Endodermal cell (in vitro differentiated cells): Measurements from ENCODE around the gene RAPGEF4. TPM values are rescaled to one million over a fixed set of nuclear protein-coding genes. Genes with fewer than 3 reads are reported as not detected.
A peak's percentile ranks its signal among the peaks of the same experiment; 100 is the strongest.

Experiments
- DNase-seq: peaks from one replicate; pipeline ENCODE4 v3.0.0-alpha.2; 2017
- H3K27ac ChIP-seq: 2 replicates; pipeline ENCODE4 v1.5.1; 2013; ENCODE audit warnings: mild to moderate bottlenecking, low read depth, low read length, moderate library complexity
- H3K27me3 ChIP-seq: 2 replicates; pipeline ENCODE4 v1.6.1; 2013; ENCODE audit warnings: mild to moderate bottlenecking, low read length, moderate library complexity; ENCODE audit not compliant: insufficient read depth, control insufficient read depth, poor library complexity, severe bottlenecking
- H3K36me3 ChIP-seq: 2 replicates; pipeline ENCODE4 v1.7.0; 2013; ENCODE audit warnings: mild to moderate bottlenecking, low read length, moderate library complexity; ENCODE audit not compliant: control insufficient read depth, insufficient read depth
- H3K4me1 ChIP-seq: one replicate; pipeline ENCODE4 v1.7.0; 2013; ENCODE audit warnings: low read length; ENCODE audit not compliant: control insufficient read depth, insufficient read depth
- H3K4me3 ChIP-seq: 2 replicates; pipeline ENCODE4 v1.5.1; 2013; ENCODE audit warnings: mild to moderate bottlenecking, low read length, moderate library complexity
- H3K9ac ChIP-seq: 2 replicates; pipeline ENCODE4 v1.6.1; 2013; ENCODE audit warnings: mild to moderate bottlenecking, low read length, moderate library complexity; ENCODE audit not compliant: poor library complexity, severe bottlenecking; ENCODE audit errors: extremely low read depth
- H3K9me3 ChIP-seq: 2 replicates; pipeline ENCODE4 v1.6.1; 2013; ENCODE audit warnings: mild to moderate bottlenecking, low read length, moderate library complexity; ENCODE audit not compliant: control insufficient read depth
- H3K27ac Mint-ChIP-seq: 2 replicates; pipeline ENCODE4 v1.8.0; 2020; ENCODE audit warnings: mixed read lengths
- H3K27me3 Mint-ChIP-seq: 2 replicates; pipeline ENCODE4 v1.8.0; 2021; ENCODE audit warnings: mild to moderate bottlenecking, mixed read lengths; ENCODE audit not compliant: insufficient read depth
- H3K36me3 Mint-ChIP-seq: 2 replicates; pipeline ENCODE4 v1.8.0; 2020; ENCODE audit warnings: low read depth, mixed read lengths
- H3K4me1 Mint-ChIP-seq: 2 replicates; pipeline ENCODE4 v1.8.0; 2020; ENCODE audit warnings: mixed read lengths
- H3K4me3 Mint-ChIP-seq: 2 replicates; pipeline ENCODE4 v1.8.0; 2020; ENCODE audit warnings: mild to moderate bottlenecking, moderate library complexity, mixed read lengths
- H3K9me3 Mint-ChIP-seq: 2 replicates; pipeline ENCODE4 v1.8.0; 2020; ENCODE audit warnings: mild to moderate bottlenecking, mixed read lengths
- WGBS, 2 experiments: methylation state at CpG; one replicate each; pipeline versions ENCODE4 v1.1.5 to v1.1.7; 2013; ENCODE audit warnings: missing lambda C conversion rate in 2 of 2, mixed read lengths in 1 of 2; ENCODE audit not compliant: insufficient coverage in 1 of 2, insufficient read length in 1 of 2; 5-methylcytosine and 5-hydroxymethylcytosine counted together
- total RNA-seq, 2 donors: library from RNA; stranded (reverse); fragmentation: NEBNext Ultra II Directional in 1 of 2; extraction: Animal tissue kit (Norgen Biotek cat#: 25700) in 1 of 2; gene quantifications; 2 replicates in 1 of 2; 3 replicates in 1 of 2; pipeline ENCODE4 v1.2.1, GENCODE V29; 2021
- TF ChIP-seq, protein P1 (sequence below): fragments of 200-600 bp; sonication (generic); conservative IDR thresholded peaks from 2 replicates; pipeline ENCODE4 v1.5.0; 2021; ENCODE audit warnings: antibody characterized with exemption, mild to moderate bottlenecking

Gene RAPGEF4
- total RNA-seq, 2 donors from 2014 or later = 0.77 to 0.88 TPM

- no peaks in the 10 kb centered on the region for H3K27me3 ChIP-seq
- H3K27ac ChIP-seq = no peak overlapping the region
- no peaks in the 10 kb centered on the region for H3K4me1 ChIP-seq
- Mint-ChIP-seq H3K4me3 (no peak overlapping the region), H3K4me1 (peaks cover 15% of the 10 kb centered on the region), H3K9me3 (no peaks in the 10 kb centered on the region), H3K27me3 (no peaks in the 10 kb centered on the region), H3K27ac (no peak overlapping the region), H3K36me3 (no peaks in the 10 kb centered on the region)
- H3K4me3 ChIP-seq = no peak overlapping the region
- DNase-seq = peak; percentile 57
- no peaks in the 10 kb centered on the region for H3K36me3 ChIP-seq
- H3K9ac ChIP-seq = no peak overlapping the region
- 59 to 60% methylated on average over 5 to 6 of the region's 6 CpGs for WGBS, 2 experiments
- TF ChIP-seq, protein P1, sequence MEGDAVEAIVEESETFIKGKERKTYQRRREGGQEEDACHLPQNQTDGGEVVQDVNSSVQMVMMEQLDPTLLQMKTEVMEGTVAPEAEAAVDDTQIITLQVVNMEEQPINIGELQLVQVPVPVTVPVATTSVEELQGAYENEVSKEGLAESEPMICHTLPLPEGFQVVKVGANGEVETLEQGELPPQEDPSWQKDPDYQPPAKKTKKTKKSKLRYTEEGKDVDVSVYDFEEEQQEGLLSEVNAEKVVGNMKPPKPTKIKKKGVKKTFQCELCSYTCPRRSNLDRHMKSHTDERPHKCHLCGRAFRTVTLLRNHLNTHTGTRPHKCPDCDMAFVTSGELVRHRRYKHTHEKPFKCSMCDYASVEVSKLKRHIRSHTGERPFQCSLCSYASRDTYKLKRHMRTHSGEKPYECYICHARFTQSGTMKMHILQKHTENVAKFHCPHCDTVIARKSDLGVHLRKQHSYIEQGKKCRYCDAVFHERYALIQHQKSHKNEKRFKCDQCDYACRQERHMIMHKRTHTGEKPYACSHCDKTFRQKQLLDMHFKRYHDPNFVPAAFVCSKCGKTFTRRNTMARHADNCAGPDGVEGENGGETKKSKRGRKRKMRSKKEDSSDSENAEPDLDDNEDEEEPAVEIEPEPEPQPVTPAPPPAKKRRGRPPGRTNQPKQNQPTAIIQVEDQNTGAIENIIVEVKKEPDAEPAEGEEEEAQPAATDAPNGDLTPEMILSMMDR = no peak
- H3K9me3 ChIP-seq = no peaks in the 10 kb centered on the region
Observed at GRCh38 chr2:172834881-172835280, 99.2 kb downstream of the RAPGEF4 start.

DNA sequence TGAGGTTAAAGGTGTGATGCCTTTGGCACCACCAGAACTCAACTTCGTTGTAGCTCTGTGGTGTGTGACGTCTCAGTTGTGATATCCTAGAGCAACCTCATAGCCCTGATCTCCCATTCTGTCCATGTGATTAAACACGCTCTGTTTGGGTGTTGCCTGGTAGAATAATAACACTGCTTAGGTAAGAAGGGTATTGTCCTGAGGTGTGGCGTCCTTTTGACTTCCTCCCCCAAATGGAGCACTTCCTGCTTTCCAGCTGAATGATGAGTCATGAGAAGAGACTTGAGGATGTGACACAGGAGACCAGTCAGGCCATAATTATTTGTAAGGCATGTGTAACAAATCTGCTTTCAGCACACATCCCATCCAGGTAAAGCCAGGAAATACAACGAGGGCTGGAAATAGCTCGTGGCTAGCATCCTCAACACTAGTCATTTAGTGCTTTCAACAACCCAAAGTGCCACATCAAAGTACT lies 100.7 kb downstream of the RAPGEF4 start:
- DNase-seq = no peak
- no peaks in the 10 kb centered on the region for H3K9me3 Mint-ChIP-seq
- no peaks in the 10 kb centered on the region for H3K27me3 Mint-ChIP-seq
- WGBS, 2 experiments = 87 to 88% methylated on average over 1 to 6 of the region's 6 CpGs
- peaks cover 15% of the 10 kb centered on the region for H3K4me1 Mint-ChIP-seq
- TF ChIP-seq, protein P1 = no peak
- no peaks in the 10 kb centered on the region for H3K27me3 ChIP-seq
- H3K4me3 ChIP-seq = no peak overlapping the region
- no peak overlapping the region for H3K9ac ChIP-seq
- no peaks in the 10 kb centered on the region for H3K36me3 ChIP-seq
- H3K4me1 ChIP-seq = no peaks in the 10 kb centered on the region
- no peak overlapping the region for H3K27ac Mint-ChIP-seq
- H3K4me3 Mint-ChIP-seq = no peak overlapping the region
- no peak overlapping the region for H3K27ac ChIP-seq
- H3K36me3 Mint-ChIP-seq = no peaks in the 10 kb centered on the region
- no peaks in the 10 kb centered on the region for H3K9me3 ChIP-seq

DNA sequence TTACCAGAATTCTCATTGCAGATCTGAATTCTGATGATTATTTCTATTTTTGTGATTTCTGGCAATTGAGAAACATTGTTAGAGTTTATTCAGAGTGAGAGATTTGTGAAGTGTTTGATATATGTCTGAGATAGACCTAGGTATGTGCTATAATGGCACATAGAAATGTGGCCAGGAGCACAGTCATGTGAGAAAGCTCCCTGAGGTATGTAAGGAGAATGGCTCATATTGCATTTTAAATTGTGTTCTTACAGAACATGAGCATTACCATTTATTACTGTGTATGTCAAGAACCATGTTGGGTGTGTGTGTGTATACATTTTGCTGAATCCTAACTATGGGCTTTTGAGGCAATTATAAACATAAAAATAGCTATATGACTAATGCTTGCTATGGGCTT lies 101.2 kb downstream of the RAPGEF4 start:
- no peak overlapping the region for H3K9ac ChIP-seq
- H3K27me3 ChIP-seq = no peaks in the 10 kb centered on the region
- TF ChIP-seq, protein P1 = no peak
- Mint-ChIP-seq H3K36me3 (no peaks in the 10 kb centered on the region), H3K4me3 (no peak overlapping the region), H3K27ac (no peak overlapping the region), H3K27me3 (no peaks in the 10 kb centered on the region), H3K9me3 (no peaks in the 10 kb centered on the region), H3K4me1 (peaks cover 15% of the 10 kb centered on the region)
- H3K4me3 ChIP-seq = no peak overlapping the region
- H3K9me3 ChIP-seq = no peaks in the 10 kb centered on the region
- no peak overlapping the region for H3K27ac ChIP-seq
- H3K36me3 ChIP-seq = no peaks in the 10 kb centered on the region
- no peak for DNase-seq
- H3K4me1 ChIP-seq = no peaks in the 10 kb centered on the region
